HG03354 (cell line): Measurements from ENCODE around the gene NKAIN2.
"Not testable (repeated sequence)": the region's sequence is repeated elsewhere in the genome, so short reads cannot be mapped to it uniquely, and the experiment has no call there.

Experiments
- ATAC-seq: cut with Tn5 transposase; IDR thresholded peaks from one replicate; pipeline ENCODE4 v1.9.1; 2021; ENCODE audit warnings: mild to moderate bottlenecking; ENCODE audit not compliant: unreplicated experiment, poor library complexity, severe bottlenecking

The NKAIN2 gene

DNA sequence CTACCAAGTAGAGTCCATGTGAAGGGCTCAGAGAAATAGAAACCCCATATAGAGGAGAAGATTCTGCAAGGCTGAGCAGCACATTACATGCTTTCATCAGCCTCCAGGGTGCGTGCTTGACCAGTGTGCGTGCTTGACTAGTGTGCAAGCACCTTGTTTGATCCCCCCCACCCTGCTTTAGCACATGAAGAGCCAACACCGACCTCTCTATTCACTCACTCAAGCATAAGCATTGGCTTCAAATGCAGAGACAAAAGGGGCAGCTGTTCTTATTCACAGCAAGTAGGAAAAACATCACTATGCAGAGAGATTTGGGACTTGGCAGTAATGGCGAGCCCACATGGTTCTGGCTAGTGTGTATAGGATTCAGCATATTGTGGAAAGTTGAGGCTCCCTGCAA, 879.8 kb downstream of the NKAIN2 start:
- ATAC-seq, result no peak

- no peak for ATAC-seq
These were observed 881.0 kb downstream of the NKAIN2 start for GRCh38 chr6:124684621-124685020.

DNA sequence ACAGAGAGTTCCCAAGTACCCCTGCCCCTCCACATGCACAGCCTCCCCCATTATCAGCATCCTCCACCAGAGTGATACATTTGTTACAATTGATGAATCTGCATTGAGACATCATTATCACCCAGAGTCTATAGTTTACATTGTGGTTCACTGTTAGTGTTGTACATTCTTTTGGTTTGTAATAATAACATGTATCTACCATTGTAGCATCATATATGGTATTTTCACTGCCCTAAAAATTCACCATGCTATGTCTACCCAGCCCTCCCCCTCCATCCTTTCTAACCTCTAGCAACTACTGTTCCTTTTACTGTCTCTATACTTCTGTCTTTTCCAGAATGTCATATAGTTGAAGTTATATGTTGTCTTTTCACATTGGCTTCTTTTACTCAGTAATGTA, 884.7 kb downstream of the NKAIN2 start:
- ATAC-seq, result no peak

- ATAC-seq, result no peak
These were observed 890.6 kb downstream of the NKAIN2 start for GRCh38 chr6:124694139-124694705.

DNA sequence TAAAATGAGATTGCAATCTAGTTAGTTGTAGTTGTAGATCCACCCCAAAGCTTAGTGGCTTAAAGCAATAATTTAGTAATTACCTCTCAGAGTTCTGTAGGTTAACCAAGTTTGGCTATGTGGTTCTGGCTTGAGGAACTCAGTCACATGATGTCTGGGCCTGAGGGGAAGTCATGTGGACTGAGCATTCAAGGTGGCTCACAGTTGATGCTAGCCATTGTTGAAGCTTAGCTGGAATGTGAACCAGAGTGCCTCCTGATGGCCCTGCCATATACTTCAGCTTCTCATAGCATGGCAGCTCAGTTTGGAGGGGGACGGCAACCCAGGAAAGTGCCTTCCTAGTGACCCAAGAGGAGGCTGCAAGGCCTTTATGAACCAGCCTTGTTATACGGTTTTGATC, 895.4 kb downstream of the NKAIN2 start:
- no peak for ATAC-seq

DNA sequence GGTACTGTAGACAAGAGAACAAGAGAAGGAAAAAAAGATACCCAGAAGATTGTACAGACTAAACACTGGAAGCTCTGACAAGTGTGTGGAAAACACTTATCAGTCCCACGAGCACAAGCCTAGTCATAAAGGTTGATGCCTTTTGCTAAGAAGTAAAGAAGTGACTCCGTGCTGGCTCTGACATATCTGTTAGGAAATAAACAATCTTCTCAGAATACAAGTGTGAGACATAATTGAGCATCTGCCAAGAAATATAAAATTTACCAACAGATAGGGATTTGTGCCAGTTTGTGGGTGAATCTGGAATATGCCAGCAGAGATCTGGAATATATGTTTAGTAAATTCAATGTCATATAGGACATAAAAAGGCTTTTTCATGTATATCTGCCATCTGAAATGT, 899.9 kb downstream of the NKAIN2 start:
- no peak for ATAC-seq

- not testable (repeated sequence) for ATAC-seq
These were observed 908.9 kb downstream of the NKAIN2 start for GRCh38 chr6:124712532-124712931.

DNA sequence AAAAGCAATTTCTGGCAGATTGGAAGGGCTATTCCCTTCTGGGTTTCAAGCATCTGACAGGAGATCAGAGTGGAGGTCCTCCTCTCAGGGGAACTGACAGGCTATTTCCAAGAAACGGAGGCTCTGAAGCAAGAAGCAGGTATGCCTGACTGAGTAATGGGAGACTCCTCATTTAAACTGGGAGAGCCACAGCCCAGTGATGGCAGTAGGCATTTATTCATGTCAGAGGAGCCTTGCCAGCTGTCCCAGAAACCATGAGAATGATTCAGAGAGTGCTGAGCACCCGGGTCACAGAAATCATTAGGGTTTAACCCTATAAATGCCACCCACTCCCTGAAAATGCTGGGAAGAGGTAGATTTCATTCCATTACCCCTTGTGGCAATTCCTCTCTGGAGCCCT, 911.1 kb downstream of the NKAIN2 start:
- ATAC-seq, result no peak

- no peak for ATAC-seq
These were observed 916.2 kb downstream of the NKAIN2 start for GRCh38 chr6:124719913-124720312.

GRCh38 chr6:124721331-124721730, 917.7 kb downstream of the NKAIN2 start:
- ATAC-seq, result no peak

GRCh38 chr6:124722141-124722878, 918.6 kb downstream of the NKAIN2 start:
- ATAC-seq, result no peak

GRCh38 chr6:124723671-124724070, 920.0 kb downstream of the NKAIN2 start:
- no peak for ATAC-seq

DNA sequence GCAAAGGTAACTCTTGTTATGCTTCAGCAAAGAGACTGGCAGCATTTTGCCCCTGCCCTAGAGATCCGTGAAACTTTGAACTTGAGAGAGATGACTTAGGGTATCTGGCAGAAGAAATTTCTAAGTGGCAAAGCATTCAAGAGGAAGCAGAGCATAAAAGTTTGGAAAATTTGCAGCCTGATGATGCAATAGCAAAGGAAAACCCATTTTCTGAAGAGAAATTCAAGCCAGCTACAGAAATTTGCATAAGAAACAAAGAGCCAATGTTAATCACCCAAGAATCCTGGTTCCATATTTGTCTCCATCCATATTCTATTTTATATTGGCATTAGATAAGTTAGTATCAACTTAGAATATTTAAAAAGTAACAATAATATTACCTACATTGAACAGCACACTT, 934.1 kb downstream of the NKAIN2 start:
- not testable (repeated sequence) for ATAC-seq

DNA sequence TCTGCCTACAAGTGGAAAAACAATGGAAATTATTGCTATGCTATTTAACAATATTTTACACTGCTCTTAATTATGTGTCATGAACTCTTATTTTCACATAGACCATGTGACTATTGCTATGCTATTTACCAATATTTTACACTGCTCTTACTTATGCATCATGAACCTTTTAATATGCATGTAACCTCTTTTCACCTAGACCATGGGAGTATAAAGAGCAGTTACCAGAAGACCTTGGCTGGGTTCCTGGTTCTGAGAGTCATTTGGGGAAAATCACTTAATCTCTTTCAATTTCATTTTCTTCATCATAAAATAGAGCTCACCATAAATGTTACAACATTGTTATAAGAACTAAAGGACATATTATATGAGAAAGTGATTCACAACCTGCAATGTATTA, 934.8 kb downstream of the NKAIN2 start:
- ATAC-seq, result no peak

DNA sequence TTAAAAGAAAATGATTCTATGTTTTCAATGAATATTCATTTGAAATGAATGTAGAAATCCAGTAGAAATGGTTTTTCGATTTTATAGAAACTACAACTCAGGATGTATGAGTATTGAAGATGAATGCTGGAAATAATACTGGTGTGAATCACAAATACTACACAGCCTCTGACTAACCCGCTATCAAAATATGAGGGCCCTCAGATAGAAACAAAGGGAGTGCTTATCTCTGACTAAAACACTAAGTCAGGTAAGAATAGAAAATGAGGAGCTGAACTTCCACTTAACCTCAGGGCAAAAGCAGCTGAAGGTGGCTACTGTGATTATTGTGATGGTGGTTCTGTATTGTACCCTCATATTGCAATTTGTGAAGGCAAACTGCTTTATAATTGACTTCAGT, 937.7 kb downstream of the NKAIN2 start:
- ATAC-seq, result no peak

GRCh38 chr6:124742971-124743370, 939.3 kb downstream of the NKAIN2 start:
- ATAC-seq, result no peak

DNA sequence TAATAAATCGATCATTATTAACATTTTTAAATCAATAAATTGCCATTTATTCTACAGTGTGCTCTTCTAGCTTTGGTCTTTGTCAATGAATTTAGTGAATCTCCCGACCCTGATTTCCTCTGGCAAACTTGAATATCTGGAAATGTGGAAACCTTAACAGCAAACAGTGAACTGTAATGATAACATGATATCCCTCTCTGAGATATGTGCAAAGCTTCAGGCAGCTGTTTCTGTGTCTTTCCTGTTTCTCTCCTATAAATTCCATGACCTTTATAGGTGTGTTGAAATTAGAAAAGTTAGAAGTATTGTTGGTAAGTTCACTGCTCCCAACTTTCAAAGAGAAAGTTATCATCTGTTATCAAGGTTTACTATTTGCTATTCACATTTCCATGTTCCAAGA, 939.8 kb downstream of the NKAIN2 start:
- ATAC-seq, result no peak

- ATAC-seq, result no peak
These were observed 943.7 kb downstream of the NKAIN2 start for GRCh38 chr6:124747349-124747748.

- no peak for ATAC-seq
These were observed 945.1 kb downstream of the NKAIN2 start for GRCh38 chr6:124748778-124749177.

- ATAC-seq, result no peak
These were observed 949.3 kb downstream of the NKAIN2 start for GRCh38 chr6:124753001-124753400.

DNA sequence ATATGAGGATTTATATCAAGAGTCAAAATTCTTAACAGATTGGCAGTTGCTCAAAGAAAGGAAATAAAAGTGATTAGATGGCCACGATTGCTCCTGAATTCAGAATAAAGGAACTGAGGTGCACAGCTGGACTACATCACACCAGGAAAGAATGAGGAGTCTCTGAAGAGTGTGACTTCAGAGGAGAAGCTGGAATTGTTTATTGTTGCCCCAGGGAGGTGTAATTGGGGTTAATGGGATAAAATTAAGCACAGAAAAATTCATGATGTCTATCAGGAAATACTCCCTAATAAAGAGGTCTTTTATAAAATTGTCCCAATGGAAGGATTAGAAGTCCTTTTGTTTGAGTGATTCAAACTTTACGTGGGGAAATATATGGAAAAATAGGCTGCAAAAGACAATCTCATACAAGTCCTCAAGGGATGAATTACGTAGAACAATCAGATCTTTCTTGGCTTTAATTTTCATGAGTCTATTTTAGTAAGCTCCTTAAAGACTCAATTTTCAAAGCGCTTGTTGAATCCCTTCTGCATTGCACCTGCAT, 950.0 kb downstream of the NKAIN2 start:
- ATAC-seq, result no peak
